Measurements from ENCODE around the gene CNGA2.
"Not testable (repeated sequence)": the region's sequence is repeated elsewhere in the genome, so short reads cannot be mapped to it uniquely, and the experiment has no call there.

Gene CNGA2

DNA sequence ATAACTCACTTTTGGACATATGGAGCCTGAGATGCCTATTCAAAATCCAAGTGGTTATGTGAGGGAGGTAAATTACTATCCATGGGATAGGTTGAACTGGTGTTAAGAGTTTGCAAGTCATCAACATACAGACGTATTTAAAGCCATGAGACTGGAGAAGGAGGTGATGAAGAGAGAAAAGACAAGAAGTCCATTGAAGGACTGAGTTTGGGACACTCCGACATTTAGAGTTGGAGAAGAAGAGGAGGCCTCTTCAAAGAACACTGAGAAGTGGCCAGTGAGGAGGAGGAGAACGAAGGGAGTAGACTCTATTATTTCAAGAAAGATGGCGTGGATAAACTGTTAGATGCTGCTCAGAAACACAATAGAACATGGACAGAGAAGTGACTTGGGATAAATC, at the start of gene CNGA2:
Gene CNGA2 (plus strand): TSS at position 301 of the 400 bp plus-strand sequence. CDS start 3,738 bp downstream, outside the sequence.
- DNase-seq: no peak

DNA sequence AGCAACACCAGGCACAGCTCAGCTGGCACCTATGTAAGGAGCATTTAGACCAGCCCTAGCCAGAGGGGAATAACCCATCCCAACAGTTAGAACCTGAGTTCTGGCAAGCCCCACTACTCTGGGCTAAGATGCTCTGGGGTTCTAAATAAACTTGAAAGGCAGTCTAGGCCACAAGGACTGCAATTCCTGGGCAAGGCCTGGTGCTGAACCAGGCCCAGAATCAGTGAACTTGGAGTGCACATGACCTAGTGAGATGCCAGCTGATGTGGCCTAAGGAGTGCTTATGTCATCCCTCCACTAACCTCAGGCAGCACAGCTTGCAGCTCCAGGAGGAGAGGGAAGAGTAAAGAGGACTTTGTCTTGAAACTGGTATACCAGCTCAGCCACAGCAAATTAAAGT, 46.9 kb upstream of the CNGA2 start:
- DNase-seq: no peak

DNA sequence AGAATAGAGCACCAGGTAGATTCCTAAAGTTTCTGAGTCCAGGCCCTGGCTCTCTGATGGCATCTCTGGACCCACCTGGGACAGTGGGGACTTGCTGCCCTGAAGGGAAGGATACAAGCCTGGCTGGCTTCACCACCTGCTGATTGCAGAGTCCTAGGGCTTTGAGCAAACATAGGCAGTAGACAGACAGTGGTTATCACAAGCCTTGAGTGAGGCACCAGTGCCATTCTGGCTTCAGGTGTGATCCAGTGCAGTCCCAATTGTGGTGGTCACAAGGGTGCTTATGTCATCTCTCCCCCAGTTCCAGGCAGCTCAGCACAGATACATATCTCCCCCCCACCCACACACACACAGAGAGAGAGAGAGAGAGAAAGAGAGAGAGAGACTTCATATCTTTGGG, 45.9 kb upstream of the CNGA2 start:
- no peak for DNase-seq

DNA sequence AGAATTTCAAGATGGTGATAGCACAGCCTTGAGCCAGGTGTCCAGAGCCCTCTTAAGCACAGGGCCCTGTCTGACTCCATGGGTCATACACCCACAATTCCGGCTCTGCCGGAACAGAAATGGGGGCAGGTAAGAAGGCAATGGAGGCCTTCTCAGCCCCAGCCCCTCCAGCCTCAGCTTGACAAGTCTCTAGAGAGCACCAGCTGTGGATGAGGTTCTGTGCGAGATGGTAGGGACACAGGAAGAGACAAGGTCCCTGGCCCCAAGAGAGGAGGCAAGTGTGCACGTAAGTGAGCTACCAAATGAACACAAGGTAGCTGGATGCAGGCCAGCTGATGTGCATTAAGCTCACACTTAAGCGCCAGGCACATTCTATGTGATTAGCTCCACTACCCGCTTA, 41.7 kb upstream of the CNGA2 start:
- no peak for DNase-seq

DNA sequence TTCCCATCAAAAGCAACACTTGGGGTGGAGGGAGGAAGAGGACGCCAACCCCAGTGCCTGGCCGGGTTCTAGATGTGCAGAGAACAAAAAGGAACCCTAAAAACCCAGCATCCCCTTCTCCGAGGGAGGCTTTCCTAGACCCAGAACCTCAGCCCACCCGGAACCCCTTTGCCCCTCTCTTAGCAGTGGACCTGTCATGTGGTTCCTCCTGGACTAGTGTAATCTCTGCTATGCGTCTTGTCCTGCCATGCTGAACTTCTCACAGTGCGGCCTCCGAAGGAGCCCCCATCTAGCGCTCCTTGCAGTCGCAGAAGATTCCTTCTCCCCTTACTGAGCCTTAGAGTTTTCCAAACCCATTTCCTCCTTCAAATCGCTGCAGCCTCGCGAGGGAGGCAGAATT, 40.4 kb upstream of the CNGA2 start:
- DNase-seq: no peak

DNA sequence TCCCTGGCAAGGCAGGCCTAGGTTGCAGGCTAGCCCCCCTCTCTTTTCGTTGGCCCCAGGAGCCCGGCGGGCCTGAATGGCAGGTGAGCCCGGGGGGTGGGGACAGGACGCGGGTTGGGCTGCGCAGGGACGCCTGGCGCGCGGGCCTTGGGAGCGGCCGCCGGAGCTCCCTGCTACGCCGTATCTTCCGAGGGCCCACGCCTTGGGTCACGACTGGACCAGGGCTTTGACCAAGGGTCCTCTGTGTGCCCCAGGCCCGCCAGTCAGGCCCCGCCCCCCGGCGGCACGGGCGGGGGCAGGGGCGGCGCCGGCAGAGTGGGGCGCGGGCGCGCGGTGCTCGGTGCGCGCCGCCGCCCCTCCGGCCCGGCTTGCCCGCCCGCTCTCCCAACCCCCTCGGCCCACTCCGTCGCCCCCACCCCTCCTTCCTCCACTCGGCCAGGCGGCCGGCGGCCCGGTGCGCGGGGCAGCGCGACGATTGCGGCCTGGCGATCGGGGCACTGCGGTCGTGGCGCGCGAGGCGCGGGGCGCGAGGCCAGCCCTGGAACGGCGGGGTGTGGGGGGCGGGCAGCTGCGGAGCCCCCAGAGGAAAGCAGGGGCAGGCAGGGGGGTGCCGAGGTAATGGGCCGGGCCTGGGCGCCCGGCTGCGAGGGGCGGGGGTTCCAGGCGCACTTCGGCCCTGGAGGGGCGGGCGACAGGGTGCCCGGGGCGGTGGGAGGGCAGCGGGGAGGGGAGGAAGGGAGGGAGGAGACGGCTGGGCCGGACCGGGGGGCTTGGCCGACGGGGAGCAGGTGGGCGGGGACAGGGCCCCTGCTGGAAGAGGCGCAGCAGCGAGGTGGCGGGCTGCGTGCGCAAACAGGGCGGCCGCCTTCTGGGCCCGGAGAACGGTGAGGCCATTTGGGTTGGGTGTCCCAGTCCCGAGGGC, 39.6 kb upstream of the CNGA2 start, which contains the start of gene PRRG3:
Gene PRRG3 (plus strand): TSS at position 798 of the 922 bp plus-strand sequence. CDS start 3,357 bp downstream, outside the sequence.
- DNase-seq: no peak

DNA sequence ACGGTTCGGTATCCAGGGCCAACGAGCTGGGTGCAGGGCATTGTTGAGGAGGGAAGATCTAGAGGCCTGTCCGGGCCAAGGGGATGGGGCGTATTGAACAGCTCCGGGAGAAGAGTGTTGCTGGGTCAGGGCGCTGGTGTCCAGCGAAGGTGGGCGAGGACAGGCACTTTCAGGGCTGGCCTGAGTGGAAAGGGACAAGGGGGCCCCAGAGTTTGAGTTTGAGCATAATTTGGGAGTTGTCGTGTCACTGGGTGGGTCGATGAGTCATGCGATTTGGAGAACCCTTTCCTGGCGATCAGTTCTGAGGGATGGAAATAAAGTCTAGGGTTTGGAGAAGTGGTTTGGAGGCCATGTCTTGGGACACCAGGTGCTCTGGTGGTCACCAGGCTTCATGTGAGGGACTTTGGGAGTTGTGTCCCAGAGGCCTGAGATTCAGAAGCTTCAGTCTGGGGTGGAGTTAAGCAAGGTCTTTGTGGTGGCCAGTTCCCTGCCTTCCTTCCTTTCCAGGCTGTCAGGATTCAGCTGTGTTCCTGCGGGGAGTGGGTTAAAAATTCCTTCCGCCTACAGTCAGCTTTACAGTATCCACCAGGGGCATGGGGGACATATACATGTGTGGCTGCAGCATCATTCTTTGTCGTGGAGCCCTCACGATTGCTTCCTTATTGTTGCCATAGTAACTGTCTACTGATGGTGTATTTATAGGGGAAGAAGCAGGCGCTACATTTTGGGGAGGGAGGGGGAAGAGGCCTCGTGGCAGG, 38.8 kb upstream of the CNGA2 start:
- DNase-seq: no peak

DNA sequence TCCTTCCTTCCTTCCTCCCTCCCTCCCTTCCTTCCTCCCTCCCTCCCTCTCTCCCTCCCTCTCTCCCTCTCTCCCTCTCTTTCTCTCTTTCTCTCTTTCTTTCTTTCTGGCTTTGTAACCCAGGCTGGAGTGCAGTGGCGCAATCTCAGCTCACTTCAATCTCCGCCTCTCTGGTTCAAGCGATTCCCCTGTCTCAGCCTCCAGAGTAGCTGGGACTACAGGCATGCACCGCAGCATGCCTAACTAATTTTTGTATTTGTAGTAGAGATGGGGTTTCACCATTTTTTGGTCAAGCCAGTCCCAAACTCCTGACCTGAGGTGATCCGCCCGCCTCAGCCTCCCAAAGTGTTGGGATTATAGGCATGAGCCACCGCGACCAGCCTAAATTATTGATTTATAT, 37.5 kb upstream of the CNGA2 start:
- DNase-seq: not testable (repeated sequence)

DNA sequence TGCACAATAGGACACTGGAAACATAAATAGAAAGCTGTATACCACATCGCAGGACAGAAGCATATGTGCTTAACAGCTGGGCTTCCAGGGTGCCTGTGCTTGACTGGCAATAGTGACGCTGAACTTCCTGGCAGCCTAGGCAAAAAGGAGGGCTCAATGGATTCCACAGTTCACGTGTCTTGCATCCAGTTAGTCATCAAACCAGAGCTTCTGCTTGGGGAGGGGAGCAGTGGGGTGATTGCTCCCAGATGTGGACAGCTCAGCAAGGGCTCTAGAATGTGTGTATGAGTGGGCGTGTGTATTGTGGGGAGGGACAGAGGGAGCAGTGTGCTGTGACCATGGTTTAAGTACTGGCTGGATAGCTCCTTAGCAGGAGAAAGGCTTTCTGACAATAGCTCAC, 37.0 kb upstream of the CNGA2 start:
- DNase-seq: no peak

DNA sequence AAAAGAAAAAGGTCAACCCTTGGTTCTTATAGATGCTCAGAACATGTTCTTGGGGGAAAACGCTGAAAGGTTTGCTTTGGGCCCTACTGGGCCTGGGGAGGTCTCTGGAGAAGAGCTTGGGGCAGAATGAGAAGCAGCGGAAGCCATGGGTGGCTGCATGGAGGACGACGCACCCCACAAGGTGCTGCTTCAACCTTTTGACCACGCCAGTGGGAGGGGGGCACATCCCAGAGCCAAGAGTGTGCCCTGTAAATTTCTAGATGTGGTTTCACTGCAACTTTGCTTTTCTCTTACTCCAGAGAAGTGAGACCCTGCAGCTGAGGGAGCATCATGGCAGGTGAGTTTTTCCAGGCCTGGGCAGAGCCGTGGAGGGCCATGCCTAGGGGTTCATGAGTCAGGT, 36.1 kb upstream of the CNGA2 start:
- DNase-seq: no peak

DNA sequence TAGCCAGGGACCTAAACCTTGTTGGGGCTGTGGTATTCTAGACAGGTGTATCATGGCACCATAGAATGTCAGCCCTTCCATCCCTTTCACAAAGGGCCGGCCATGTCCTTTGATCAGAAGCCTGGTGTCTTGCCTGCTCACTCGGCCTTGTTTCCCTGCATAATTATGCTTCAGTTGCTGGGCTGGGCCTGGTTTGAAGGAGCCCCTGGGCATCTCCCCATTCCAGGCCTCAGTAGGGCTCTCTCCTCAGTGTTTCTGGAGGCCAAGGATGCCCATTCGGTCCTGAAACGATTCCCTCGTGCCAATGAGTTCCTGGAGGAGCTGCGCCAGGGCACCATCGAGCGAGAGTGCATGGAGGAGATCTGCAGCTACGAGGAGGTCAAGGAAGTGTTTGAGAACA, 34.8 kb upstream of the CNGA2 start:
- no peak for DNase-seq

DNA sequence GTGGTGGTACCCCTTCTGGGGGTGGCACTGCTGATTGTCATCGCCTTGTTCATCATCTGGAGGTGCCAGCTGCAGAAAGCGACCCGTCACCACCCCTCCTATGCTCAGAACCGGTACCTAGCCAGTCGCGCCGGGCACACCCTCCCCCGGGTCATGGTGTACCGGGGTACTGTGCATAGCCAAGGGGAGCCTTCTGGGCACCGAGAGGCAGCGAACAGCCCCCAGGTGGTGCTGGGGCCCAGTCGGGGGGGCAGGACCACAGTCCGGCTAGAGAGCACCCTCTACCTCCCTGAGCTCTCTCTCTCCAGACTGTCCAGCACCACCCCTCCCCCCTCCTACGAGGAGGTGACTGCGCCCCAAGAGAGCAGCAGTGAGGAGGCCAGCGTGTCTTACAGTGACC, 34.0 kb upstream of the CNGA2 start:
- DNase-seq: no peak

DNA sequence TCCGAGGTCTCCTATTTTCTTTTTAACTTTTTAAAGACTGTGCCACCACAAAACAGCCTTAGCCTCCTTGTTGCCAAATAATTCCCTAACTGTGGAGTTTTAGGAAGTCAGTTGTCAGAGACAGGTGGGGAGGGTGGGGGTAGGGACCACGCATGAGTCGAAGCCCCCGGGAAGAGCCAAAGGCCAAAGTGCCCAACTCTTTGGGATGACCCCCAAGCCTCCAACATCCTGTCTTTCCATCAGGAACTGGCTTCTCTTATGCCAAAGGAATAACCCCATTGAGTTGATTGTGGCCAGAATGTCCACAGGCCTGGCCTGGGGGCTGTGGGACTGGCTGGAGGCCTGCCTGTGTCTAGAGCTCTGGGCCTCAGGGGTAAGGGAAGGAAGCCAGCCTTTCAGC, 33.5 kb upstream of the CNGA2 start:
- DNase-seq: no peak

DNA sequence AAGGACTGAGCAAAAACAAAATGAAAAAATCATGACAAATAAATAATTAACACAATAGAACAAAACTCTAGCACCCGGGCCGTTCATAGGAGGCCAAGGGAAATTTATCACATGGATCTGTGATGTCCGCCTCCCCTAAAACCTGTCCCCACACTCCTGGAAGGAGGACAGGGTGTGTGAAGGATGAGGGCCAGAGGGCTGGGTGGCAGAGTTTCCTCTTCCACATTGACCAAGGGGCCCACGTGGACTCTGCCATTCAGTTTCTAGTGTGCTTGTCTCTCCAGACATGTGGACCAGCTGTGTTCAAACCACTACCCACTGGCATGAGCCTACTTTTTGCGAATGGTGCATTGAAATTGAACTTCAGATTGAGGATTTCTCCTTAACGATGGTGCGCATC, 33.0 kb upstream of the CNGA2 start:
- no peak for DNase-seq

DNA sequence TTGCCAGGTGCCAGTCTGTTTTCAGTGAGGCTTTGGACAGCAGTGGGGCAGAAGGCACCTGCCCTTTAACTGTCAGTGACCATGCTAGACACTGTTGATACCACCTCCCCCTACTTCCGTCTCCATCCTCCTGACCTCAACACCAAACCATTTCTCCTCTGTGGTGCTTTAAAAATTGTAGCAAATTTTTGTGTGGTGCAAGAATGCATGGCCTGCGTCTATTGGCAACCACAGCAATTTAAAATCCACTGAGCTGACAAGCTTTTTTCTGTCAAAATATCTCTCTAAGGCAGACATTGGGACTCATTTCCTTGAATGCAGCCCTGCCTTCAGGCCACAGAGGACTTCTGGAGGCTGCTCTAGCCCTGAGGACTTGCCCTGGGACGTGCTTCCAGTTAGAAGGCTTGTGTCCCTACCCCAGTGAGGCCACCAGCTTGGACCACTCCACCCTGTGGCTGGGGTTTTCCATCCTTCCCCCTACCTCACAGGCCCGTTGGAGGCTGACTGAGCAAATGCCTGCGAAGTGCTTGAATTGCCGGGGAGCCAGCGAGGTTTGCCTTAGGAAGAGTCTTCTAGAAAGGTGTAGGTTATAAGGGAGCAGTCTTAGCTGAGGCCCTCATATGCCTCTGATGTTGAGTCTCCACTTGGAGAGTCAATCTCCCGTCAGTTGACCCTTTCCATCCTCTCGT, 32.4 kb upstream of the CNGA2 start:
- no peak for DNase-seq

DNA sequence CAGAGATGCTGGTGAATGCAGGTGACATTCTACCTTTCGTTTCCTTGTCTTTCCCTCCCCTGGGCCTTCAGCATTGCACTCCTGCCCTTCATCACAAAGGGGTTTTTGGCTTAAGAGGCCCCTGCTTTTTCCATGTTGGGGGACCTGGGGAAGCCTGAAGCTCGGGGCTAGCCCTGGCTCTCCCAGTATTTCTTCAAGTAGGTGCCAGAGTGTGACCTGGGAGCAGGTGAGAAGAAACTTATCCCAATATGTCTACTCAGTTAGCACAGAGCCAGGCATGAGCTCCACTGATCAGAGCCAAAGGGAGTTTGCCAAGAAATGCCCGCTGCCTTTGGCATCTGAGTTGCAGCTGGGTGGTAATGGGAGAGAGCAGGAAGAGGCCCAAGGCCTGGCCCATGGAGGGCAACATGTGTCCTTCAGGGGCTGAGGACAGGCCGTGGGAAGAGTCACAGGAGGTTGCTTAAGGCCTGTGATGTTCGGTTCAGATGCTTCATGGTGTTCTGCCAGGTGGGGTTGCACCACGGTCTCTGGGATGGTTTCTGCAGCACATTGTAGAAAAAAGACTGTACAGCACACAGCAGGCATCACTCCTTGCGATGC, 31.7 kb upstream of the CNGA2 start:
- no peak for DNase-seq

DNA sequence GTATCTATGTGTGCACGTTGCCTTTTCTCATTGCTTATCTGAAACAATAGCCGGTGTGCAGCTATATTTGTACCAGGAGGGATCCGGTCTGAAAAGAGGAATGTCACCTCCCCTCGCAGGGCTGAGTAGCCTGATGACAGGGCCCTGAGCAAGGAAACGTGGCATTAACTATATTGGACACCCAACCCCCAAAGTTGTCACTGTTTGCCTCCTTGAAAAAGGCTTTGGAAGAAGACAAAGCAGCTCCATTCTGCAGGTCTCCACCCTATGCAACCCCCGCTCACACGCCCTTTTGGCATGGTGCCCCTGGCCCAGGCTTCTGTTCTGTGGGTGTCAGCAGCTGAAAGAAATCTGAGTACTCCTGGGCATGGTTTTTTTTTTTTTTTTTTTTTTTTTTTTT, 31.1 kb upstream of the CNGA2 start:
- no peak for DNase-seq

DNA sequence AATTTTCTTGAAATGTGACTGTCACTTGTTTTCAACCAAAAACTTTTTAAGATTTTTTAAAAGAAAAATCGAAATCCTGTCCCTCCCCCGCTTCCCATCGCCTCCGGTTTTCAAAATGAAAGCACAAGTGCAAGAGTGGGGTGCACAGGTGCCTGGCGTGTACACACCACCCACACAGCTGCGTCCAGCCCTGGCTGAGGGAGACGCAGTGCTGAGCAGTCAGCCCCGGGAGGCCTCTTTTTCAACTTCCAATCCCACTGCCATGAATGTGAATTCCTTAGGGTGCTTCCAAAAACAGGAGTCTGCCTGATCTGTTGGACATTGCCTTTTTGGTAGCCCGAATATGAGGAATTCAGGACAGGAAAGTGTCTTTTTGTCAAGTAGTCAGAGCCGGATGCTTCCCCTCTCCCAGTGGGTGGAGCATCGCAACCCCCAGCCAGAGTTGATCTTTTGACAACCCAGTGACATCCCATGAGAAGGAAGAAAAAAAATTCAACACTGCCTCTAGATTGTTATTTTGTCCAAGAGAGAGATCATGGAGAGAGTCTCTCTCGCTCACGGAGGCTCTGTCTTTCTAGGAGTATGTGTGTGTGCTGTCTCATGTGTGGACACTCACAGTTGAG, 30.4 kb upstream of the CNGA2 start:
- no peak for DNase-seq

DNA sequence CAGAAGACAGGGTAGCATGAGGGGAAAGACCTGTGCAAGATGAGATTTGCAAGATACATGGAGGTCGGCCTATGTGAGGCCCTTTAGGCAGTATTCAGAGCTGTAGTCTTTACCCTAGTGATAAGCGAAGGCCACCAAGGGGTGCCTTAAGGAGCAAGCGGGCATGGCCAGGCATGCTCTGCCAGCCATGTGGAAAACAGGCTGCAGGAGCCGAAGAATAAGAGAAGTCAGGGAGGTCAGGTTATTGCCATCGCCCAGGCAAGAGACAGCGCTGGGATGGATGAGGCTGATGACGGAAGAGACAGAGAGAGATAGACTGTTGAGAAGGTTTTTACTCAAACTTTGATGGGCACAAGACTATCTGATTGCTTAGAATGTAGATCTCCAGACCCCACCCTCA, 25.7 kb upstream of the CNGA2 start:
- no peak for DNase-seq

DNA sequence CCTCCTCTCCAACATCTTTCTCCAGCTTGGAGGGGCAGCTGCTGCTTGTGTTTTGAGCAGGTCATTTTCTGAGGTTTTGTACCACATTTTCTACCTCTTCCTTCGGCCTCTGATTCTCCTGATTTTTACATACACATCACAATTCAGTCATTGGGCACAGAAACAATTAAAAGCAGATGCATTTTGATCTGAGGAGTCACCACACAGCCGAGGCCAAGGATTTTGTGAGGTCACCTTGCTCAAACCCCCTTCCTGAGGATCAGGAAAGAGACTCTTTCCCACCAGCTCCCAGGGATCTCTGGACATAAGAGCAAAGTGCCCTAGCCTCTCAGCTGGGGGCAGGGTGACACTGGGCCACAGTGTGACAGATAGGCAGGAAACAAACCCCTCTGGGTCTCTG, 24.1 kb upstream of the CNGA2 start:
- no peak for DNase-seq

DNA sequence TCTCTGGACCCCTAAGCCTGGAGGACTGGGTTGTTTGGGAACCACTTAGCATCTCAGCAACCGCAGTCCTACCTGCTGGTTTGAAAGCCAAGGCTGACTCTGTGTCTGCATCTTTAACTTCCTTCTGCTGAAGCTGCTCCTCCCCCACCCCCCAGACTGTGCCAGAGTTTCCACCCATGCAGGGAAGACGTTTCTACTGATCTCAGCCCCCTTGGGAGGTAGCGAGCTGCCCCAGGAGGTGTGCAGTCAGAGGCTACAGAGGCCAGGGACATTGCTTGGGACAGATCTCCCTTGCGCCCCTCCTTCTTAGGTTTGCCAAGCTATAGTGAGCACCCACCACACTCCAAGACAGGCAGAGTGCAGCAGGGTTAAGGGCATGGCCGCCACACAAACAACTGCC, 23.4 kb upstream of the CNGA2 start:
- DNase-seq: no peak

DNA sequence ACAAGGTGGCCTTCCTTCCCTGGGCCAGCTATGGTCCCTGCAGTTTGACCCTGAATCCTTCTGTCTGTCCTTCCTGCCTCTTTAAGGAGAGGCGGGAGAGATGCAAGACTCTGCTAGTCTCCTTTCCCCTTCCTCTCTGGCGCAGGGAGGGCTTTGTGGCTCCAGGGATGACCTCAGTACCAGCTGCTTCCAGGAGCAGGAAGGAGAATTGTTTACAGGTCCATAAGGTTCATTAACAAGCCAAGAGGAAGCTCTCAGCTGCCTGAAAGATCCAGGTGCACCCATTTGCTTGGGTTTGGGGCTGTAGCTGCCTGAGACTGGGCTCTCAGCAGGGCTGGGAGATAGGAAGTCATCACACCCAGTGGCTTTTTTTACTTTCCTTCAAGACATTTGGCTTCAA, 22.8 kb upstream of the CNGA2 start:
- DNase-seq: no peak

DNA sequence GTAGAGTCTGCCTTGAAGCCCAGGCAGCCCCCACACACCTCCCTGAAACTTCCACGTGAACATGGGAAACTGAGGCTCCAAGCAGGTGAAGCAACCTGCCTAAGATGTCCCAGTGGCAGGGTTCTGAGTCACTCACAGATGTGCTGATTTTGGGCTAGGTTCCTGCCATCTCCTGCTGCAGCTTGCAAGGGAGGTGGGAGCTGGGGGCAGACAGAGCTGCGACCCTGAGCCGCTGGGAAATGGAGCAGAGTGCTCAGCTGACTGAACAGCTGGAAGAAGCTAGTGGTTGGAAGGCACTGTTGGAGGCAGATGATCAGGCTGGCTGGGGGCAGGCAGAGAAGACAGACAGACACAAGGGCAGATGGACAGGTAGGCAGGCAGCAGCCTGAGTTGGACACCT, 22.3 kb upstream of the CNGA2 start:
- no peak for DNase-seq

Measured in kidney glomerular epithelial cell (primary cell).